OCI-LY7 (cell line): ENCODE results near the gene EDEM2.

Experiments
- EZH2phosphoT487 ChIP-seq: fragments of 200-600 bp; sonication (generic); IDR thresholded peaks from 2 replicates; pipeline ENCODE4 v1.6.1; 2018; ENCODE audit warnings: low read depth, borderline replicate concordance, mild to moderate bottlenecking, mixed run types, antibody characterized with exemption, low read length, moderate library complexity, mixed read lengths
- TF ChIP-seq, protein P1 (sequence below): fragments of 200-600 bp; sonication (generic); conservative IDR thresholded peaks from 2 replicates; pipeline ENCODE4 v1.5.1; 2014; ENCODE audit warnings: mild to moderate bottlenecking, antibody characterized with exemption, low read length, moderate library complexity, mixed read lengths

DNA sequence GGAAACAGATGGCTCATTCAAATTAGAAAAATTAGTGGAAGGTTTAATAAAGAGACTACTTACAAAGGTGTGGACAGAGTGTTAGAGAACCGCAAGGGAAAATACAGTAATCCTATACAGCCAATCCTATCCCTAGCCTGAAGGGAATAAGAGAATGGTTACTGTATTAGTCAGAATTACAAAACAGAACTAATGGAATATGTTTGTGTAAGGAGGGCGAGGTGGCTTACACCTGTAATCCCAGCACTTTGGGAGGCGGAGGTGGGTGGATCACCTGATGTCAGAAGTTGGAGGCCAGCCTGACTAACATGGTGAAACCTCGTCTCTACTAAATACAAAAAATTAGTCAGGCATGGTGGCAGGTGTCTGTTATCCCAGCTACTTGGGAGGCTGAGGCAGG is 38.2 kb downstream of the EDEM2 start:
- TF ChIP-seq, protein P1, sequence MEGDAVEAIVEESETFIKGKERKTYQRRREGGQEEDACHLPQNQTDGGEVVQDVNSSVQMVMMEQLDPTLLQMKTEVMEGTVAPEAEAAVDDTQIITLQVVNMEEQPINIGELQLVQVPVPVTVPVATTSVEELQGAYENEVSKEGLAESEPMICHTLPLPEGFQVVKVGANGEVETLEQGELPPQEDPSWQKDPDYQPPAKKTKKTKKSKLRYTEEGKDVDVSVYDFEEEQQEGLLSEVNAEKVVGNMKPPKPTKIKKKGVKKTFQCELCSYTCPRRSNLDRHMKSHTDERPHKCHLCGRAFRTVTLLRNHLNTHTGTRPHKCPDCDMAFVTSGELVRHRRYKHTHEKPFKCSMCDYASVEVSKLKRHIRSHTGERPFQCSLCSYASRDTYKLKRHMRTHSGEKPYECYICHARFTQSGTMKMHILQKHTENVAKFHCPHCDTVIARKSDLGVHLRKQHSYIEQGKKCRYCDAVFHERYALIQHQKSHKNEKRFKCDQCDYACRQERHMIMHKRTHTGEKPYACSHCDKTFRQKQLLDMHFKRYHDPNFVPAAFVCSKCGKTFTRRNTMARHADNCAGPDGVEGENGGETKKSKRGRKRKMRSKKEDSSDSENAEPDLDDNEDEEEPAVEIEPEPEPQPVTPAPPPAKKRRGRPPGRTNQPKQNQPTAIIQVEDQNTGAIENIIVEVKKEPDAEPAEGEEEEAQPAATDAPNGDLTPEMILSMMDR: no peak
- no peak for TF ChIP-seq EZH2phosphoT487
